HG02610 (cell line): ENCODE measurements around the gene NSUN3.
"Not testable (repeated sequence)": the region's sequence is repeated elsewhere in the genome, so short reads cannot be mapped to it uniquely, and the experiment has no call there.

Experiments used
- ATAC-seq: cut with Tn5 transposase; IDR thresholded peaks from one replicate; pipeline ENCODE4 v1.9.1; 2021; ENCODE audit warnings: mild to moderate bottlenecking, moderate library complexity; ENCODE audit not compliant: unreplicated experiment

NSUN3 gene

DNA sequence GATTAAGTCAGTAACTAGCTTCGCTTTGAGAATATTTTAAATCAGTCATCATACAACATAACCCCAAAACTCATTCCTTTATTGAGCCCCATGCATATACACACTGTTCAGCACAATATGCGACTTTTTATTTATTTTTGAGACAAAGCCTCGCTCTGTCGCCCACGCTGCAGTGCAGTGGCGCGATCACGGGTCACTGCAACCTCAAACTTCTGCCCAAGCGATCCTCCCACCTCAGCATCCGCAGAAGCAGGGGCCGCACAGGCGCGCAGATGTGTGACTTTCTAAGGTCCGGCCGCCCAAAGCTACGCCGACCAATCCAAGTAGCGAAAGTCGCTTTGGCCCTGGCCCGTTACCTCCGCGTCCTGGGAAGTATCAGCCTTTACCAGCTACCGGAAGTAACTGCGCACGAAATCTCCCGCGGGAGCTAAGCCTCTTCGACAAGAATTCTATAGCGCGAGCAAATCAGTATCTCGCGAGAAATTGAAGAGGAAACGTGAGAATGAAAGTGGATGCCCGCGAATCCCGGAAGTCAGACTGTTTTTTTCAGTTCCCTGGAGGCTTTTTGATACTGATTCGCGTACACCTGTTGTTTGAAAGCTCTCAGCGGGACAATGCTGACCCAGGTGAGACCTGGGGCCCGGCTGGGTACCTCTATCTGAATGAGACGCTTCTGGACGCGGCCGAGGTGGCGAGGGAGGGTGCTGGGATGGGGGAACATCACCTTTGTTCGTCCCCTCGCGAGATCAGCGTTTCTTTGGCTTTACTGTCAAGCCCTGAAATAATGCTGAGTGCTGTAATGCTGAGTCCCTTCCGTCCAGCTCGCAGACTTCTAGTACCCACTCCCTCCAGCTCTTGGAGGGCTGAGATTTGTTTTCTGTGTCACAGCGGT lies at the start of gene NSUN3, which contains the start of gene DHFR2:
Gene NSUN3, plus strand, starts transcription at position 549 of the 892 bp plus-strand sequence. Its CDS starts 66 bp downstream, at position 615.
Gene DHFR2, minus strand, starts transcription at position 404 of the 892 bp plus-strand sequence. CDS start 1,405 bp downstream, outside the sequence.
- peak; percentile 94 for ATAC-seq

- ATAC-seq = no peak
These were observed 47.8 kb upstream of the NSUN3 start for GRCh38 chr3:94015025-94015424.

- ATAC-seq = no peak
These were observed 43.2 kb upstream of the NSUN3 start for GRCh38 chr3:94019659-94020058.

- ATAC-seq = no peak
These were observed 42.6 kb upstream of the NSUN3 start for GRCh38 chr3:94020293-94020692.

- no peak for ATAC-seq
These were observed 38.5 kb upstream of the NSUN3 start for GRCh38 chr3:94024385-94024784.

GRCh38 chr3:94026623-94027022 lies 36.2 kb upstream of the NSUN3 start:
- no peak for ATAC-seq

DNA sequence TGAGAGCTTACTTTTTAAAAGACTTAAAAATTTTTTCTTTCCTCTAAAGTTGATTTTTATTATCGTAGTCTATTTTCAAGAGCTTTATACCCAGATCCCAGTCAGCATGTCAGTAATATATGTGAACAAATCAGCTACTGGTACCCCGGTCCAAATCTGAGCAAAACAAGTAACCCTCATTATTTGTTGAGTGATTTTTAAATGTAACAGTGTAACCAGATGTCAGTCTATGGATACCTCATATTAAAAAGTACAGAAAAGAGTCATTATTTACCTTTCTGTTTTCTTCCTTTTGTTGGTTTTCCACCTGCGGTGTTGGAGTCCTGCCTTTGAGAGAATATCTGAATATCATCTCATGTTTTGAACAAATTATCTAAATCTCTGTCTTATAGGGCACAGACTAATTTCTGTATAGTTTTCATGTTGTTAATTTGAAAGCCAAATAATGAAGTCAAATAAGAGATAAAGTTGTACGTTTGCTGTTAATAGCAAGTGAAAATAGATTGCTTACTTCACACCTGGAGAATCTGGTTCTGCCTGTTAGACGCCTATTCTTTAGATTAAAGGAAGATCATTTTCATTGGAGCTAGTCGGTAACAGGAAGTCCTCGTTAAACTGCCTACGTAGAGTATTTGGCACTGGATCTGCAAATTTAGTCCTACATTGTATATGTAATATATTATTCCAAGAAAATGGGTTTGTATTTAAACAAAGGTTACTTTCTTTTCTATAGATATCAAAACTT lies 34.6 kb upstream of the NSUN3 start, which contains the start of gene STX19:
Gene STX19, minus strand, starts transcription at position 505 of the 745 bp plus-strand sequence. CDS start 13,328 bp downstream, outside the sequence.
- no peak for ATAC-seq

DNA sequence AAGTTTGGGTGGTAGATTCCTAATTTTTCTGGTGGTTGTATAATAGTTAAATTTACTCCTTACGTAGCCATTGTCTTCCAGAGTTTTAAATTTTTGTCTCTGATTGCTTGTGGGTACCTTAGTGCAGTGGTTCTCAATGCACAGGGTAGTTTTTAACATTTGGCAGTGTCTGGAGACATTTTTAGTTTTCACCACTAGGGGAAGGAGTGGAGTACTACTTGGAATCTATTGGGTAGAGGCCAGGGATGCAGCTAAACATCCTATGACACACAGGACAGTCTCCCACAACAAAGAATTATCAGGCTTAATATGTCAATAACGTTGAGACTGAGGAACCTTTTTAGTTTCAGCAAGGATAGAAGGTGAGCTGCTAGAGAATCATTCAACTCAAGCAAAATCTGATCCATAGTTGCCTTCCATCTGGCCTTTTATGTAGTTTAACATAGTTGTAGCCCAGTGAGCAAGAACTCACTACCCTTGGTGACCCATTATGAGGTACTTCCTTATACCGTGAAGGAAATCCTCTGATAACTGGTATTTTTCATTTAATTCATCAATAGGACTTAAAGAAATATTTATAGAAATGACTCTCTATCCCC lies 25.9 kb upstream of the NSUN3 start:
- peak; percentile 70 for ATAC-seq

GRCh38 chr3:94043285-94043684 lies 19.6 kb upstream of the NSUN3 start:
- no peak for ATAC-seq

- not testable (repeated sequence) for ATAC-seq
These were observed 18.5 kb upstream of the NSUN3 start for GRCh38 chr3:94044100-94044936.

GRCh38 chr3:94046533-94046932 lies 16.3 kb upstream of the NSUN3 start:
- no peak for ATAC-seq

GRCh38 chr3:94049267-94049666 lies 13.6 kb upstream of the NSUN3 start:
- no peak for ATAC-seq

DNA sequence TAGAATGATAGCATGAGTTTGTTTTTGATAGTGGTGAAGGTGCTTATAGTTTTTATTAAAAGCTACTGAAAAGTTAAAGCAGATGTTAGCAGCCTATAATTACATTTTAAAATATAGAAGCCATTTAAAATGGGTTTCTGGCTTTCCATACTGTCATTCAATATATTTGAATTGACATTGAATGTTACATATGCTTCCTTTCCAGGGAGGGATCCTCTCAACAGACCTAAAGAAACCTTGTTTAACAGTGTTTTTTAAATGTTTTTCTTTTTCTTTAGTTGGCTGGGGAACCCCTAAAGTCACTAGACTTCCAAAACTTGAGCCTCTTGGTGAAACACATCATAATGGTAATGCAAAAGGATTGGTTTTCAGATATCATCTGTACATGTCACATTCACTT lies 12.3 kb upstream of the NSUN3 start:
- no peak for ATAC-seq

GRCh38 chr3:94061297-94061696 lies 1.6 kb upstream of the NSUN3 start:
- no peak for ATAC-seq

DNA sequence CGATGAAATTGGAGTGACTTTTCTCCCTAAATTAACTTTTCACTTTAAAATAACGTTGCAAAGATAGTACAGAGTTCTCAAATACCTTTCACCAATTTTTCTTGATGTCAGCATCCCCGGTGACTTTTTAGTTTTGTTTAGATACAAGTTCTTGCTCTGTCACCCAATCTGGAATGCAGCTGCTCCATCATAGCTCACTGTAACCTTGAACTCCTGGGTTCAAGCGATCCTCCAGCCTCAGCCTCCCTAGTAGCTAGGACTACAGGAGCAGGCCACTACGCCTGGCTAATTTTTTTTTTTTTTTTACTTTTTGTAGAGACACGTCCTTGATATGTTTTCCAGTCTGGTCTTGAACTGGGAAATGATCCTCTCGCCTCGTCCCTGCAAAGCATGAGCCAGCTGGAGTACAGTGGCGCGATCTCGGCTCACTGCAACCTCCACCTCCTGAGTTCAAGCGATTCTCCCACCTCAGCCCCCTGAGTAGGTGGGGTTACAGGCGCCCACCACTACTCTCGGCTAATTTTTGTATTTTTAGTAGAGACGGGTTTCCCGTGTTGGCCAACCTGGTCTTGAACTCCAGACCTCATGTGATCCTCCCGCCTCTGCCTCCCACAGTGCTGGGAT lies 747 bp downstream of the NSUN3 start:
- no peak for ATAC-seq

- ATAC-seq = no peak
These were observed 1.5 kb downstream of the NSUN3 start for GRCh38 chr3:94064243-94064860.

DNA sequence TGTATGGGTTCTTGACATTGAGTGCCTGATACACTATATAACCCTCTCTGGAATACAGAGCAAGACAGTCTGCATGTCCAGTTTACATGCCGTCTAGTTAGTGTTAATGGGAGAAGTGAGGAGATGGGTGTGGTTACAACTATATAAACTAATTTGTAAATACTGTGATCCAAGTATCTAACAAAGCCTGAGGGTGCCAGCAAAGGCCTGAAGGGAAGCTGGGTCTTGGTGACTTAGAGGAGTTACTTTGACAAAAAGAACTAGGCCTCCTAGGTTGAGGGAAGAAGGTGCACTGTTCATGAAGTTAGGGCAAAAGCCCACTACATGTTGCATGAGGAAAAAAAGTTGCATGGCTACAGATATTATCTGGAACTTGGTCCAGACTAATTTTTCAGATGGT lies 2.3 kb downstream of the NSUN3 start:
- ATAC-seq = no peak

GRCh38 chr3:94065819-94066480 lies 3.1 kb downstream of the NSUN3 start:
- ATAC-seq = no peak
